IMR-90 (cell line): ENCODE measurements around the gene CRIP1. TPM values are rescaled to one million over a fixed set of nuclear protein-coding genes. Genes with fewer than 3 reads are reported as not detected.
A peak's percentile ranks its signal among the peaks of the same experiment; 100 is the strongest.

Experiments
- ATAC-seq: fragments of 200-7000 bp; cut with Tn5 transposase; 2 replicates; pipeline ENCODE4 v1.9.1; 2020; ENCODE audit warnings: low read depth, mild to moderate bottlenecking, moderate library complexity
- BruUV-seq: library from RNA; stranded (reverse); fragments of 400-500 nt; replicated peaks from 2 replicates; lab custom pipeline; 2021; lab: Mats Ljungman, UMichigan
- CTCF ChIA-PET: fragments of 300-600 bp; formaldehyde crosslinking; extraction: SDS; loops from one replicate; lab custom pipeline; 2021; ENCODE audit warnings: antibody characterized with exemption; lab: Yijun Ruan, JAX
- POLR2A ChIA-PET: fragments of 300-600 bp; sonication (Branson Sonifier 250); formaldehyde crosslinking; loops from one replicate; lab custom pipeline; 2022; ENCODE audit warnings: antibody characterized with exemption; ENCODE audit not compliant: unreplicated experiment; lab: Charles Lee
- DNase-seq: peaks from one replicate; pipeline ENCODE4 v3.0.0; 2013
- H2AFZ ChIP-seq: replicated peaks from 2 replicates; pipeline ENCODE3; 2013; ENCODE audit warnings: low read length, mild to moderate bottlenecking; ENCODE audit not compliant: poor library complexity
- H2AK5ac ChIP-seq: 2 replicates; pipeline ENCODE4 v1.6.1; 2013; ENCODE audit warnings: low read depth, low read length, inconsistent platforms
- H2AK9ac ChIP-seq: replicated peaks from 2 replicates; pipeline ENCODE3; 2013; ENCODE audit warnings: mild to moderate bottlenecking, low read depth, low read length, moderate library complexity; ENCODE audit not compliant: poor library complexity
- H2BK120ac ChIP-seq: 2 replicates; pipeline ENCODE4 v1.6.1; 2013; ENCODE audit warnings: low read depth, low read length, inconsistent platforms
- H2BK15ac ChIP-seq: 3 replicates; pipeline ENCODE4 v1.6.1; 2013; ENCODE audit warnings: low read depth, low read length, inconsistent platforms
- H2BK20ac ChIP-seq: 2 replicates; pipeline ENCODE4 v1.6.1; 2013; ENCODE audit warnings: low read depth, mild to moderate bottlenecking, inconsistent platforms, low read length, moderate library complexity
- H2BK5ac ChIP-seq: 2 replicates; pipeline ENCODE4 v1.6.1; 2013; ENCODE audit warnings: mild to moderate bottlenecking, low read depth, low read length, inconsistent platforms; ENCODE audit not compliant: poor library complexity, severe bottlenecking
- H3K14ac ChIP-seq: replicated peaks from 2 replicates; pipeline ENCODE4 v1.6.1; 2013; ENCODE audit warnings: low read depth, low read length, inconsistent platforms
- H3K18ac ChIP-seq: 2 replicates; pipeline ENCODE4 v1.6.1; 2013; ENCODE audit warnings: low read depth, low read length, control low read depth
- H3K23ac ChIP-seq: 2 replicates; pipeline ENCODE4 v1.6.1; 2013; ENCODE audit warnings: low read depth, low read length, inconsistent platforms
- H3K27ac ChIP-seq: 2 replicates; pipeline ENCODE4 v1.5.1; 2013; ENCODE audit warnings: mild to moderate bottlenecking, control low read depth, low read length; ENCODE audit not compliant: insufficient read depth
- H3K27me3 ChIP-seq: 2 replicates; pipeline ENCODE4 v1.6.1; 2013; ENCODE audit warnings: low read length; ENCODE audit not compliant: control insufficient read depth, insufficient read depth
- H3K36me3 ChIP-seq: 2 replicates; pipeline ENCODE4 v1.6.1; 2013; ENCODE audit warnings: low read length, mixed read lengths; ENCODE audit not compliant: control insufficient read depth, insufficient read depth
- H3K4ac ChIP-seq: 2 replicates; pipeline ENCODE4 v1.6.1; 2013; ENCODE audit warnings: low read depth, low read length, inconsistent platforms
- H3K4me1 ChIP-seq: 2 replicates; pipeline ENCODE4 v1.6.1; 2013; ENCODE audit warnings: low read length, mixed read lengths; ENCODE audit not compliant: control insufficient read depth, insufficient read depth
- H3K4me2 ChIP-seq: 2 replicates; pipeline ENCODE4 v1.6.1; 2013; ENCODE audit warnings: low read depth, mild to moderate bottlenecking, control low read depth, low read length, moderate library complexity
- H3K4me3 ChIP-seq: 2 replicates; pipeline ENCODE4 v1.5.1; 2013; ENCODE audit warnings: low read depth, mild to moderate bottlenecking, control low read depth, low read length, moderate library complexity; ENCODE audit not compliant: insufficient read depth
- H3K56ac ChIP-seq: 2 replicates; pipeline ENCODE4 v1.6.1; 2013; ENCODE audit warnings: low read length, inconsistent platforms; ENCODE audit not compliant: insufficient read depth; ENCODE audit errors: extremely low read depth
- H3K79me1 ChIP-seq, 2 experiments: 2 replicates each; pipeline ENCODE4 v1.6.1; 2013; ENCODE audit warnings: low read length in 2 of 2, inconsistent platforms in 1 of 2, low read depth in 1 of 2
- H3K9ac ChIP-seq: 2 replicates; pipeline ENCODE4 v1.6.1; 2013; ENCODE audit warnings: low read depth, low read length, control low read depth
- H3K9me1 ChIP-seq: 2 replicates; pipeline ENCODE4 v1.6.1; 2013; ENCODE audit warnings: low read length, inconsistent platforms; ENCODE audit not compliant: insufficient read depth
- H3K9me3 ChIP-seq: 2 replicates; pipeline ENCODE4 v1.6.1; 2013; ENCODE audit warnings: low read length; ENCODE audit not compliant: control insufficient read depth, insufficient read depth
- H4K20me1 ChIP-seq: 2 replicates; pipeline ENCODE4 v1.6.1; 2013; ENCODE audit warnings: low read length, inconsistent platforms; ENCODE audit not compliant: insufficient read depth
- H4K5ac ChIP-seq: 2 replicates; pipeline ENCODE4 v1.6.1; 2013; ENCODE audit warnings: mild to moderate bottlenecking, low read depth, low read length, control low read depth
- H4K8ac ChIP-seq, 2 experiments: 2 replicates each; pipeline ENCODE4 v1.6.1; 2013; ENCODE audit warnings: low read depth in 2 of 2, low read length in 2 of 2, control low read depth in 1 of 2, inconsistent platforms in 1 of 2
- H4K91ac ChIP-seq: 2 replicates; pipeline ENCODE4 v1.6.1; 2013; ENCODE audit warnings: low read depth, low read length, inconsistent platforms; ENCODE audit not compliant: insufficient read depth
- BHLHE40 ChIP-seq: fragments of 150-350 bp; IDR thresholded peaks from 2 replicates; pipeline ENCODE4 v1.6.1; 2016; ENCODE audit warnings: mild to moderate bottlenecking, low read depth, low read length
- CEBPB ChIP-seq: IDR thresholded peaks from 2 replicates; pipeline ENCODE4 v1.6.1; 2012; ENCODE audit warnings: low read depth, low read length, improper control_type of control experiment
- CHD1 ChIP-seq: IDR thresholded peaks from 2 replicates; pipeline ENCODE4 v1.6.1; 2012; ENCODE audit warnings: low read depth, low read length, improper control_type of control experiment
- FOS ChIP-seq: fragments of 150-350 bp; IDR thresholded peaks from 2 replicates; pipeline ENCODE4 v1.6.1; 2016; ENCODE audit warnings: low read depth, low read length
- MAZ ChIP-seq: IDR thresholded peaks from 2 replicates; pipeline ENCODE4 v1.6.1; 2012; ENCODE audit warnings: low read depth, mild to moderate bottlenecking, low read length, improper control_type of control experiment, moderate library complexity, borderline replicate concordance
- MXI1 ChIP-seq: IDR thresholded peaks from 2 replicates; pipeline ENCODE4 v1.6.1; 2012; ENCODE audit warnings: low read depth, mild to moderate bottlenecking, low read length, moderate library complexity, borderline replicate concordance
- NFE2L2 ChIP-seq: fragments of 150-350 bp; IDR thresholded peaks from 2 replicates; pipeline ENCODE4 v1.6.1; 2016; ENCODE audit warnings: low read depth, mild to moderate bottlenecking, low read length
- POLR2A ChIP-seq: IDR thresholded peaks from 2 replicates; pipeline ENCODE4 v1.6.1; 2012; ENCODE audit warnings: mild to moderate bottlenecking, low read depth, low read length
- RAD21 ChIP-seq: IDR thresholded peaks from 2 replicates; pipeline ENCODE4 v1.6.1; 2012; ENCODE audit warnings: low read length, improper control_type of control experiment
- RCOR1 ChIP-seq: IDR thresholded peaks from 2 replicates; pipeline ENCODE4 v1.6.1; 2012; ENCODE audit warnings: mild to moderate bottlenecking, low read length, improper control_type of control experiment; ENCODE audit not compliant: insufficient replicate concordance
- RFX5 ChIP-seq: IDR thresholded peaks from 2 replicates; pipeline ENCODE4 v1.8.0; 2012; ENCODE audit warnings: low read depth, mild to moderate bottlenecking, low read length, moderate library complexity
- SMC3 ChIP-seq: fragments of 150-350 bp; IDR thresholded peaks from 2 replicates; pipeline ENCODE4 v1.6.1; 2016; ENCODE audit warnings: low read depth, mild to moderate bottlenecking, antibody characterized with exemption, low read length, moderate library complexity
- WGBS, 2 experiments: methylation state at CpG; one replicate each; pipeline versions ENCODE4 v1.1.5 to v1.1.7; 2013; ENCODE audit warnings: missing lambda C conversion rate in 2 of 2; ENCODE audit not compliant: insufficient read length in 1 of 2; ENCODE audit errors: extremely low coverage in 2 of 2; 5-methylcytosine and 5-hydroxymethylcytosine counted together
- dilution Hi-C: fragments of 300-500 bp; cut with HindIII; formaldehyde crosslinking; loops from one replicate; pipeline ENCODE4 v1.14.3; 2018; ENCODE audit warnings: low sequenced_read_pairs; ENCODE audit not compliant: unreplicated experiment
- in situ Hi-C: fragments of 300-500 bp; cut with MboI; formaldehyde crosslinking; loops from 3 replicates; pipeline ENCODE4 v1.14.3; 2019; ENCODE audit warnings: low sequenced_read_pairs, inconsistent platforms, mixed read lengths
- intact Hi-C: fragments of 100-400 bp; cut with micrococcal nuclease; formaldehyde crosslinking; loops from 2 replicates; pipeline ENCODE4 v1.10.0; 2022
- polyA plus RNA-seq, 3 experiments: library from polyadenylated mRNA; depleted of rRNA; stranded (reverse); fragments of >200 nt; gene quantifications; 2 replicates each; pipeline ENCODE4 v1.2.3, GENCODE V29; 2012; ENCODE audit warnings: low replicate concordance in 1 of 3
- total RNA-seq: library from RNA; depleted of rRNA; stranded (reverse); fragments of >200 nt; gene quantifications from 2 replicates; pipeline ENCODE4 v1.2.3, GENCODE V29; 2012
- TF ChIP-seq, protein P1 (sequence below): conservative IDR thresholded peaks from 2 replicates; pipeline ENCODE4 v1.5.1; 2012; ENCODE audit warnings: mild to moderate bottlenecking, low read depth, low read length, improper control_type of control experiment

CRIP1 gene
- total and polyA plus RNA-seq, 2 of the 4 experiments (the other 2 are of a cell fraction) = 0.21 TPM; not detected in 1

DNA sequence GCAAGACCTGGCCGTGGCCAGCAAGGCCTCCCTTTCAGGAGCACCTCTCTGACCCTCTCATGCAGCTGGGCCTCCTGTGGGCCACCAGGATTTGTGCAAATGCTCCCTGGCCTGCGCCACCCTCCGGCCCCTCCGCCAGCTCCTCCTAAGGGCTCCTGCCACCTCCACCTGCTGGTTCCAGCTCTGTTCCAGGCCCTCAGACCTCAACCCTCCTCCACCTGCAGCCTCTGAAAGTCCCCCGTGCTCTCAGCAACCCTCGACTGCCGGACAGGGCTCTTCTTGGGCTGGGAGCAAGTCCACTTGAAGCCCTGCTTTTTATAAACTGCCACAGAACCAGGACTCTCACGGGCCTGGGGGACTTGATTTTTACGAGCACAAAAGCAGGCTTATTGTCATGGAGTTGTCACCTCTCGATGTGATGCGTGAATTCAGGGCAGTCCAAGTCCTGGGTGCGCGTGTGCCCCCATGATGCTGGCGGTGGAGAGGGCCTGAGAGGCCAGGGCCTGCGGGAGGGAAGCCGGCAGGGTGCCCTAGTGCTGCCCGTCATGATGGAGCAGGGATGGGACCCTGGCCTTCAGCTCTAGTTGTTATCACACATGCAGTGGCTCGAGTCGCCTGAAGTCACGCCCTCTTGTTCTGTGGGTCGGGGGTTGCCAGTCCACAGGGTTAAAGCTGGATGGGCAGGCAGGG lies 13.5 kb downstream of the CRIP1 start (continued):
- TF ChIP-seq BHLHE40 (no peak), SMC3 (no peak)
- TF ChIP-seq, protein P1, sequence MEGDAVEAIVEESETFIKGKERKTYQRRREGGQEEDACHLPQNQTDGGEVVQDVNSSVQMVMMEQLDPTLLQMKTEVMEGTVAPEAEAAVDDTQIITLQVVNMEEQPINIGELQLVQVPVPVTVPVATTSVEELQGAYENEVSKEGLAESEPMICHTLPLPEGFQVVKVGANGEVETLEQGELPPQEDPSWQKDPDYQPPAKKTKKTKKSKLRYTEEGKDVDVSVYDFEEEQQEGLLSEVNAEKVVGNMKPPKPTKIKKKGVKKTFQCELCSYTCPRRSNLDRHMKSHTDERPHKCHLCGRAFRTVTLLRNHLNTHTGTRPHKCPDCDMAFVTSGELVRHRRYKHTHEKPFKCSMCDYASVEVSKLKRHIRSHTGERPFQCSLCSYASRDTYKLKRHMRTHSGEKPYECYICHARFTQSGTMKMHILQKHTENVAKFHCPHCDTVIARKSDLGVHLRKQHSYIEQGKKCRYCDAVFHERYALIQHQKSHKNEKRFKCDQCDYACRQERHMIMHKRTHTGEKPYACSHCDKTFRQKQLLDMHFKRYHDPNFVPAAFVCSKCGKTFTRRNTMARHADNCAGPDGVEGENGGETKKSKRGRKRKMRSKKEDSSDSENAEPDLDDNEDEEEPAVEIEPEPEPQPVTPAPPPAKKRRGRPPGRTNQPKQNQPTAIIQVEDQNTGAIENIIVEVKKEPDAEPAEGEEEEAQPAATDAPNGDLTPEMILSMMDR = no peak

DNA sequence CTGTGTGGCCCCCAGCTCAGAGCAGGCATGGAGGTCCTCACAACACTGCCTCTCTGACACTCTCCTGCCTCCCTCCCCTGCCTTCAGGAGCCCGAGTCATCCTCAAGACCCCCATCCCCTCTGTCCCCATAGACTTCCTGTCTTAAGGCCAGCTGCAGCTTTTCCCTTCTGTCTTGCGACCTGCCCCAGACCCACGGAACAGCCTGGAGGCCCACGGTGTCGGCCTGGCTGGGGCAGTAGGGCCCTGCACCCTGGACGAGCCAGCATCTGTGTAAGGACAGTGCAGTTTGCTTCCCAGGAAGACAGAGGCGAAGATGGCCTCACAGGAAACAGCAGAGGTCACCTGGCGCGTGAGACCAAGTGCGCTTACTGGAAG lies 14.0 kb downstream of the CRIP1 start:
- H3K79me1 ChIP-seq = no peaks in the 10 kb centered on the region
- no peaks in the 10 kb centered on the region for H3K9me3 ChIP-seq
- no peak overlapping the region for H2BK120ac ChIP-seq
- H2BK20ac ChIP-seq = no peak overlapping the region
- no peak overlapping the region for H2BK15ac ChIP-seq
- H4K5ac ChIP-seq = no peak overlapping the region
- H2AFZ ChIP-seq = peak overlapping the region; percentile 43
- no peak overlapping the region for H2AK9ac ChIP-seq
- no peak overlapping the region for H3K14ac ChIP-seq
- H4K20me1 ChIP-seq = no peaks in the 10 kb centered on the region
- H3K4me2 ChIP-seq = no peak overlapping the region
- no peak overlapping the region for H2AK5ac ChIP-seq
- no peak overlapping the region for H3K4ac ChIP-seq
- WGBS, 2 experiments = 76% methylated on average over 5 of the region's 10 CpGs; no CpG with 5 or more reads in 1 of the 2 experiments
- no peak overlapping the region for H3K56ac ChIP-seq
- H3K9me1 ChIP-seq = no peaks in the 10 kb centered on the region
- in situ Hi-C loops = no loop called here
- no peak overlapping the region for H2BK5ac ChIP-seq
- BruUV-seq = no TSS peak
- no peaks in the 10 kb centered on the region for H3K36me3 ChIP-seq
- ATAC-seq = no peak
- no peak overlapping the region for H3K18ac ChIP-seq
- H3K23ac ChIP-seq = no peak overlapping the region
- no peak overlapping the region for H3K27ac ChIP-seq
- dilution Hi-C loops = no loop called here
- POLR2A ChIA-PET = no interaction called here
- CTCF ChIA-PET = no interaction called here
- no peak for DNase-seq
- H3K4me1 ChIP-seq = no peaks in the 10 kb centered on the region
- H3K4me3 ChIP-seq = no peak overlapping the region
- no peak overlapping the region for H4K8ac ChIP-seq
- H4K91ac ChIP-seq = no peak overlapping the region
- no peak overlapping the region for H3K9ac ChIP-seq
- intact Hi-C loops = no loop called here
- no peaks in the 10 kb centered on the region; the same call in 1 of the 2 replicates for H3K27me3 ChIP-seq
- no peak for TF ChIP-seq BHLHE40
- no peak for TF ChIP-seq POLR2A
- TF ChIP-seq RCOR1 = no peak
- no peak for TF ChIP-seq MXI1
- TF ChIP-seq, protein P1 = no peak
- TF ChIP-seq RFX5 = no peak
- TF ChIP-seq CHD1 = no peak
- no peak for TF ChIP-seq RAD21
- no peak for TF ChIP-seq CEBPB
- no peak for TF ChIP-seq MAZ
- no peak for TF ChIP-seq NFE2L2
- no peak for TF ChIP-seq FOS
